GM12892 (cell line): Measurements from ENCODE around the gene ARPC5L.

ENCODE experiments used
- POLR2A ChIP-seq: IDR thresholded peaks from 2 replicates; pipeline ENCODE4 v1.6.1; 2011; ENCODE audit warnings: low read depth, low read length, control low read depth
- POLR2AphosphoS5 ChIP-seq: IDR thresholded peaks from 2 replicates; pipeline ENCODE4 v1.6.1; 2011; ENCODE audit warnings: low read depth, low read length, control low read depth
- TAF1 ChIP-seq: IDR thresholded peaks from 2 replicates; pipeline ENCODE4 v1.6.1; 2011; ENCODE audit warnings: low read depth, mild to moderate bottlenecking, control low read depth, low read length, borderline replicate concordance

- TF ChIP-seq TAF1 (no peak), POLR2AphosphoS5 (no peak; the same call in 1 of the 2 replicates), POLR2A (no peak; the same call in 1 of the 2 replicates)
These were observed 16.6 kb downstream of the ARPC5L start for GRCh38 chr9:124878518-124878917.
